ENCODE data around the gene OR2T10. TPM values are rescaled to one million over a fixed set of nuclear protein-coding genes. Genes with fewer than 3 reads are reported as not detected.
"Not testable (repeated sequence)": the region's sequence is repeated elsewhere in the genome, so short reads cannot be mapped to it uniquely, and the experiment has no call there.

Gene OR2T10, protein sequence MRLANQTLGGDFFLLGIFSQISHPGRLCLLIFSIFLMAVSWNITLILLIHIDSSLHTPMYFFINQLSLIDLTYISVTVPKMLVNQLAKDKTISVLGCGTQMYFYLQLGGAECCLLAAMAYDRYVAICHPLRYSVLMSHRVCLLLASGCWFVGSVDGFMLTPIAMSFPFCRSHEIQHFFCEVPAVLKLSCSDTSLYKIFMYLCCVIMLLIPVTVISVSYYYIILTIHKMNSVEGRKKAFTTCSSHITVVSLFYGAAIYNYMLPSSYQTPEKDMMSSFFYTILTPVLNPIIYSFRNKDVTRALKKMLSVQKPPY
- total RNA-seq (not detected), polyA plus RNA-seq (not detected)
- long read RNA-seq, donor 1, result 0 reads
- long read RNA-seq, donor 2, result 0 reads
- long read RNA-seq, donor 3, result 0 reads

- no peaks in the 10 kb centered on the region for H3K4me1 ChIP-seq
- no peak within 1 kb of the TSS for H3K4me3 ChIP-seq
- 81 to 95% (median 84%) methylated on average over 6 of the region's 6 CpGs for WGBS, 4 donors
- H3K36me3 ChIP-seq, result no peaks in the 10 kb centered on the region
- no peak for TF ChIP-seq POLR2A (IDR thresholded peaks at IDR 0.05)
- TF ChIP-seq, protein P1, sequence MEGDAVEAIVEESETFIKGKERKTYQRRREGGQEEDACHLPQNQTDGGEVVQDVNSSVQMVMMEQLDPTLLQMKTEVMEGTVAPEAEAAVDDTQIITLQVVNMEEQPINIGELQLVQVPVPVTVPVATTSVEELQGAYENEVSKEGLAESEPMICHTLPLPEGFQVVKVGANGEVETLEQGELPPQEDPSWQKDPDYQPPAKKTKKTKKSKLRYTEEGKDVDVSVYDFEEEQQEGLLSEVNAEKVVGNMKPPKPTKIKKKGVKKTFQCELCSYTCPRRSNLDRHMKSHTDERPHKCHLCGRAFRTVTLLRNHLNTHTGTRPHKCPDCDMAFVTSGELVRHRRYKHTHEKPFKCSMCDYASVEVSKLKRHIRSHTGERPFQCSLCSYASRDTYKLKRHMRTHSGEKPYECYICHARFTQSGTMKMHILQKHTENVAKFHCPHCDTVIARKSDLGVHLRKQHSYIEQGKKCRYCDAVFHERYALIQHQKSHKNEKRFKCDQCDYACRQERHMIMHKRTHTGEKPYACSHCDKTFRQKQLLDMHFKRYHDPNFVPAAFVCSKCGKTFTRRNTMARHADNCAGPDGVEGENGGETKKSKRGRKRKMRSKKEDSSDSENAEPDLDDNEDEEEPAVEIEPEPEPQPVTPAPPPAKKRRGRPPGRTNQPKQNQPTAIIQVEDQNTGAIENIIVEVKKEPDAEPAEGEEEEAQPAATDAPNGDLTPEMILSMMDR (IDR thresholded peaks at IDR 0.05), result no peak
- H3K9me3 ChIP-seq, result no peaks in the 10 kb centered on the region
- ATAC-seq, result no peak
- intact Hi-C loops (cut with DNase I), result no loop called here
- DNase-seq, result no peak
- no peaks in the 10 kb centered on the region for H3K27me3 ChIP-seq
- no peak within 1 kb of the TSS for H3K27ac ChIP-seq
Measured at GRCh38 chr1:248597589-248597988, at the start of gene OR2T10. Gene OR2T10, minus strand, starts transcription at chr1:248597700. Its CDS starts 3,932 bp downstream, at chr1:248593768.

GRCh38 chr1:248645178-248645577 lies 47.7 kb upstream of the OR2T10 start, which contains the start of gene OR2T35:
Gene OR2T35, minus strand, starts transcription at chr1:248645278. Its CDS starts 6,020 bp downstream, at chr1:248639258.
- H3K4me1 ChIP-seq, H3K9me3 ChIP-seq, DNase-seq, H3K27me3 ChIP-seq, ATAC-seq, H3K4me3 ChIP-seq, H3K36me3 ChIP-seq, H3K27ac ChIP-seq: not testable (repeated sequence)
- WGBS, 4 donors, result 39 to 88% (median 49%) methylated on average over 1 to 3 of the region's 3 CpGs
- intact Hi-C loops (cut with DNase I), result loop anchor here in 1 of 10 donors (10.0 kb wide), 1 partner anchor 200 kb away; the partner anchor contains the start of gene OR2T2

GRCh38 chr1:248642971-248643651 lies 45.6 kb upstream of the OR2T10 start:
- not testable (repeated sequence) for H3K9me3 ChIP-seq, H3K4me1 ChIP-seq, H3K36me3 ChIP-seq, H3K4me3 ChIP-seq, H3K27me3 ChIP-seq, ATAC-seq, DNase-seq, H3K27ac ChIP-seq
- intact Hi-C loops (cut with DNase I), result loop anchor here in 1 of 10 donors (10.0 kb wide), 1 partner anchor 198 kb away; the partner anchor contains the start of gene OR2T2
- WGBS, 4 donors, result no CpG with 5 or more reads among the region's 4 CpGs

DNA sequence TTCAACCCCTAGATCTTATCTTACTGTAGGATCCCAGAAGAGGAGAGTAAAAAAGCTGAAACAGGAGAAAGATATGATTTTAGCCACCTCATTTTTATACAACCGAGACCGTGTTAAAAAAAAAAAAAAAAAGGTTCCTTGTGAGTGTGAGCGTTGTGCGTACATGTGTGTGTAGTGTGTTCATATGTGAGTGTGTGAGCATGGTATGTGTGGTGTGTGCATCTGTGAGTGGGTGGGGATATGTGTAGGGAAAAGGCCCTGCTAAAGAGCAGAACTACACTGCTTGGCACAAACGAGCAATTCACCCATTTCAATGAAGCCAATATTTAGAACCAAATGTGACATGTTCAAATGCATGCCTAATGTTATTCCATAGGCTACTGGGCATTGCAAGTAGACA lies 44.1 kb upstream of the OR2T10 start:
- not testable (repeated sequence) for H3K27me3 ChIP-seq, H3K27ac ChIP-seq, H3K4me1 ChIP-seq, H3K9me3 ChIP-seq, ATAC-seq, H3K36me3 ChIP-seq, DNase-seq, H3K4me3 ChIP-seq
- intact Hi-C loops (cut with DNase I), result loop anchor here in 1 of 10 donors (10.0 kb wide), 1 partner anchor 197 kb away; the partner anchor contains the start of gene OR2T2
- 92 to 100% (median 100%) methylated on average over 4 of the region's 5 CpGs; no CpG with 5 or more reads in 1 of the 4 donors for WGBS, 4 donors

DNA sequence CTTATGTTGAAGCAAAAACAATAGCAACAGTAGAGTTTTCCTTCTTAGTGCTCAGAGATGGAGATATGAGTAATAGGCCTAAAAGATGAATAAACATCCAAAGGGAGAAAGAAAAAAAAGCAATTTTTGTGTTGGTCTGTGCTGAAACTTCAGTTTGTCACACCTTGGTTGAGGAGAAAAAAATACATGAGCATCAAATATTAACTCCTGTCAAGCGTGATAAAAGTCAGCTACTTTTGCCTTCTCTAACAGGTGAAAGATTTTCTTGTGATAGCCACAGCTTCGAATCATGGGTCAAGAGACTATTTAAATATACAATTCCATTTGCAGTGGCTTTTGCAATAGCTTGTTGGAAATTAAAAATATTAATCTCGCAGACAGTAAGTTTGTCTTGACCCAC lies 43.4 kb upstream of the OR2T10 start:
- H3K27ac ChIP-seq, H3K9me3 ChIP-seq, H3K36me3 ChIP-seq, H3K27me3 ChIP-seq, H3K4me1 ChIP-seq, DNase-seq, H3K4me3 ChIP-seq, ATAC-seq: not testable (repeated sequence)
- no CpG with 5 or more reads among the region's 3 CpGs for WGBS, 4 donors
- intact Hi-C loops (cut with DNase I), result loop anchor here in 1 of 10 donors (10.0 kb wide), 1 partner anchor 196 kb away; the partner anchor contains the start of gene OR2T2

DNA sequence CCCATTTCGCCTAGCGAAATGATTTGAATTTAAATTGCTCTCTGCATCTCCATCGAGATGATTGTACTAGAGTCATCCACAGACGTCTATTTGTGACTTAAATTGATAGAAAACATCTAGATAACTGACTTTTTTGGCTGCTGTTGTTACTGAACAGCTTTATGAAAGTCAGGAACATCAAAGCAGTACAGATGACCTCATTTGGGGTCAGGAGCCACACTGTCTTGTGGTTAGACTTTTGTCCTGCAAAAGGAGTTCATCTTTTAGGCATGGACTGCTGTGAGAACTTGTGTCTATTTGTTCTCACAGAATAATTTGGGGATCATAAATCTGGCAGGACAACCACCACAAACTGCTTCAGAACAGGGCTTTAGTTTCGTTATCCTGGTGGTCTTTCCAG lies 42.2 kb upstream of the OR2T10 start:
- not testable (repeated sequence) for H3K4me1 ChIP-seq, H3K27ac ChIP-seq, H3K9me3 ChIP-seq, ATAC-seq, H3K27me3 ChIP-seq, H3K4me3 ChIP-seq, H3K36me3 ChIP-seq, DNase-seq
- no CpG with 5 or more reads among the region's 5 CpGs for WGBS, 4 donors
- intact Hi-C loops (cut with DNase I), result loop anchor here in 1 of 10 donors (10.0 kb wide), 1 partner anchor 195 kb away; the partner anchor contains the start of gene OR2T2

GRCh38 chr1:248636612-248637011 lies 39.1 kb upstream of the OR2T10 start:
- ATAC-seq; H3K27me3 ChIP-seq; DNase-seq; H3K4me3 ChIP-seq; intact Hi-C loops (cut with DNase I); H3K36me3 ChIP-seq; H3K27ac ChIP-seq; H3K9me3 ChIP-seq; H3K4me1 ChIP-seq: not testable (repeated sequence)
- 48 to 57% (median 53%) methylated on average over 2 to 3 of the region's 5 CpGs for WGBS, 4 donors

DNA sequence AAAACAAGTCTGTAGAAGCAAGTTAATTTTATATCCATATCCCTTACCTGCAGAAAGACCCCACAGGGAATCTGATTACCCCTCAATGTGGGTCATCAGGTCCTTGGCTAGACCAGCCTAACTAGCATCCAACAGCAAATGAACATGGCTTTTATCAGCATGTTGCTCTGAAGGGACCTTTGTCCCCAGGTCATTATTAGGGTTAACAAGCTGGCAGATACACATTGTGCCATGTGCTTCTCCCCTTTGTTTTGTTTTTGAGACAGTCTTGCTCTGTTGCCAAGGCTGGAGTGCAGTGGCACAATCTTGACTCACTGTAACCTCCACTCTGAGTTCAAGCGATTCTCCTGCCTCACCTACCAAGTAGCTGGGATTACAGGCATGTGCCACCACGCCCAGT lies 37.5 kb upstream of the OR2T10 start, which contains the start of gene OR2T11:
TSS of gene OR2T11 (minus strand) at position 101 of the 400 bp plus-strand sequence. CDS start 7,963 bp downstream, outside the sequence.
- H3K4me1 ChIP-seq; intact Hi-C loops (cut with DNase I); ATAC-seq; H3K36me3 ChIP-seq; H3K4me3 ChIP-seq; DNase-seq; H3K27ac ChIP-seq; H3K27me3 ChIP-seq; H3K9me3 ChIP-seq: not testable (repeated sequence)
- WGBS, 4 donors, result no CpG with 5 or more reads among the region's 2 CpGs
